Upper lobe of right lung (tissue), 1 donor: Measurements from ENCODE around the gene SOX10. TPM values are rescaled to one million over a fixed set of nuclear protein-coding genes. Genes with fewer than 3 reads are reported as not detected.
"Not testable (repeated sequence)": the region's sequence is repeated elsewhere in the genome, so short reads cannot be mapped to it uniquely, and the experiment has no call there.

ENCODE experiments used
- ATAC-seq: fragments of 200-7000 bp; cut with Tn5 transposase; one replicate; pipeline ENCODE4 v1.9.1; 2020; ENCODE audit warnings: mild to moderate bottlenecking, moderate library complexity
- DNase-seq: peaks from one replicate; pipeline ENCODE4 v3.0.0-alpha.2; 2020
- H3K27ac ChIP-seq: fragments of 200-600 bp; one replicate; pipeline ENCODE4 v1.8.0; 2022
- H3K27me3 ChIP-seq: fragments of 200-600 bp; one replicate; pipeline ENCODE4 v1.8.0; 2022; ENCODE audit warnings: mild to moderate bottlenecking
- H3K36me3 ChIP-seq: fragments of 200-600 bp; one replicate; pipeline ENCODE4 v1.8.0; 2022
- H3K4me1 ChIP-seq: fragments of 200-600 bp; one replicate; pipeline ENCODE4 v1.8.0; 2022
- H3K4me3 ChIP-seq: fragments of 200-600 bp; one replicate; pipeline ENCODE4 v1.8.0; 2022; ENCODE audit warnings: mild to moderate bottlenecking
- H3K9me3 ChIP-seq: fragments of 200-600 bp; one replicate; pipeline ENCODE4 v1.8.0; 2022
- intact Hi-C: fragments of 100-400 bp; cut with DNase I; formaldehyde crosslinking; loops from one replicate; pipeline ENCODE4 v1.11.0; 2022
- total RNA-seq: library from RNA; stranded (reverse); fragmentation: NEBNext Ultra II Directional; extraction: Animal tissue kit (Norgen Biotek cat#: 25700); gene quantifications from one replicate; pipeline ENCODE4 v1.2.1, GENCODE V29; 2021
- TF ChIP-seq, protein P1 (sequence below): fragments of 200-600 bp; IDR thresholded peaks from one replicate; pipeline ENCODE4 v1.8.0; 2022; ENCODE audit warnings: antibody characterized with exemption
- donor health status: DM: no; HTN: yes; CAD: no; lungs with severe emphysema.

The SOX10 gene
- total RNA-seq, 1 donor from 2014 or later, result not detected

- H3K4me1 ChIP-seq, result no peaks in the 10 kb centered on the region
- TF ChIP-seq, protein P1, sequence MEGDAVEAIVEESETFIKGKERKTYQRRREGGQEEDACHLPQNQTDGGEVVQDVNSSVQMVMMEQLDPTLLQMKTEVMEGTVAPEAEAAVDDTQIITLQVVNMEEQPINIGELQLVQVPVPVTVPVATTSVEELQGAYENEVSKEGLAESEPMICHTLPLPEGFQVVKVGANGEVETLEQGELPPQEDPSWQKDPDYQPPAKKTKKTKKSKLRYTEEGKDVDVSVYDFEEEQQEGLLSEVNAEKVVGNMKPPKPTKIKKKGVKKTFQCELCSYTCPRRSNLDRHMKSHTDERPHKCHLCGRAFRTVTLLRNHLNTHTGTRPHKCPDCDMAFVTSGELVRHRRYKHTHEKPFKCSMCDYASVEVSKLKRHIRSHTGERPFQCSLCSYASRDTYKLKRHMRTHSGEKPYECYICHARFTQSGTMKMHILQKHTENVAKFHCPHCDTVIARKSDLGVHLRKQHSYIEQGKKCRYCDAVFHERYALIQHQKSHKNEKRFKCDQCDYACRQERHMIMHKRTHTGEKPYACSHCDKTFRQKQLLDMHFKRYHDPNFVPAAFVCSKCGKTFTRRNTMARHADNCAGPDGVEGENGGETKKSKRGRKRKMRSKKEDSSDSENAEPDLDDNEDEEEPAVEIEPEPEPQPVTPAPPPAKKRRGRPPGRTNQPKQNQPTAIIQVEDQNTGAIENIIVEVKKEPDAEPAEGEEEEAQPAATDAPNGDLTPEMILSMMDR, result no peak
- H3K9me3 ChIP-seq, result no peaks in the 10 kb centered on the region
- no peak overlapping the region for H3K4me3 ChIP-seq
- ATAC-seq (no peak), DNase-seq (no peak)
- H3K27me3 ChIP-seq, result no peaks in the 10 kb centered on the region
- intact Hi-C loops, result no loop called here
- H3K27ac ChIP-seq, result no peak overlapping the region
- H3K36me3 ChIP-seq, result no peaks in the 10 kb centered on the region
Measured at GRCh38 chr22:37981282-37982011, 2.9 kb downstream of the SOX10 start.

GRCh38 chr22:37979782-37980181 lies 4.6 kb downstream of the SOX10 start:
- no peaks in the 10 kb centered on the region for H3K27me3 ChIP-seq

DNA sequence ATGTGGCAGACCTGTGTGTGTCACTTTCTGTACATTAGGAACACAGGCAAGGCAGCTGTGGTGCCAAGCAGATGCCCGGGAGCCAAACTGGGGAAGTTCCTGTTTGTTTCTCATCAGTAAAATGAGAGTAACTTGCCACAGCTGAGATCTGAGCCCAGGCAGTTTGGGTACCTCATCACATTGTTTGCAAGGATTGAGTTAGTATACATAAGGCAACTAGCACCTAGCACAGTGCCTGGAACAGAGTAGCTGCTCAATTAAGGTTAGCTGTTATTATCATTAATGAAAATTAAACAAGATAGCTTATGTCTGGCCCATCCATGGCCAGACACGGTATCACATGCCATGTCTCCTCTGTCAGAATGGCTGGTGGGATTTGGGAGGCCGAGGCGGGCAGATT lies 7.8 kb downstream of the SOX10 start:
- intact Hi-C loops, result no loop called here
- H3K27me3 ChIP-seq, result no peaks in the 10 kb centered on the region
- no peak overlapping the region for H3K27ac ChIP-seq
- ATAC-seq, result no peak
- TF ChIP-seq, protein P1, result no peak
- no peak for DNase-seq
- peaks cover 12% of the 10 kb centered on the region for H3K36me3 ChIP-seq
- no peaks in the 10 kb centered on the region for H3K9me3 ChIP-seq
- no peak overlapping the region for H3K4me3 ChIP-seq
- no peaks in the 10 kb centered on the region for H3K4me1 ChIP-seq

More at GRCh38 chr22:37979782-37980181, 4.6 kb downstream of the SOX10 start:
- H3K27ac ChIP-seq, result no peak overlapping the region
- TF ChIP-seq, protein P1, result no peak
- DNase-seq (no peak), ATAC-seq (no peak)
- intact Hi-C loops, result no loop called here
- H3K4me1 ChIP-seq, result no peaks in the 10 kb centered on the region
- no peak overlapping the region for H3K4me3 ChIP-seq
- H3K36me3 ChIP-seq, result peaks cover 4% of the 10 kb centered on the region
- no peaks in the 10 kb centered on the region for H3K9me3 ChIP-seq

DNA sequence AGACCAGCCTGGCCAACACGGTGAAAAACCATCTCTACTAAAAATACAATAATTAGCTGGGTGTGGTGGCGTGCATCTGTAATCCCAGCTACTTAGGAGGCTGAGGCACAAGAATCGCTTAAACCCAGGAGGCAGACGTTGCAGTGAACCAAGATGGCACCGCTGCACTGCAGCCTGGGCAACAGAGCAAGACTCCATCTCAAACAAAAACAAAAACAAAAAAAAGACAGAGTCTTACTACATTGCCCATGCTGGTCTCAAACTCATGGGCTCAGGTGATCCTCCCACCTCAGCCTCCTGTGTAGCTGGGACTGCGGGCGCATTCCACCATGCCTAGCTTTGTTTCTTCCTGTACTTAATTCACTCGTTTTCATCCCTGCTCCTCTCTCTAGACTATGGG lies 8.3 kb downstream of the SOX10 start:
- DNase-seq, ATAC-seq, H3K9me3 ChIP-seq, H3K27ac ChIP-seq, H3K27me3 ChIP-seq, H3K4me1 ChIP-seq, H3K4me3 ChIP-seq, intact Hi-C loops: not testable (repeated sequence)
- peaks cover 12% of the 10 kb centered on the region for H3K36me3 ChIP-seq

DNA sequence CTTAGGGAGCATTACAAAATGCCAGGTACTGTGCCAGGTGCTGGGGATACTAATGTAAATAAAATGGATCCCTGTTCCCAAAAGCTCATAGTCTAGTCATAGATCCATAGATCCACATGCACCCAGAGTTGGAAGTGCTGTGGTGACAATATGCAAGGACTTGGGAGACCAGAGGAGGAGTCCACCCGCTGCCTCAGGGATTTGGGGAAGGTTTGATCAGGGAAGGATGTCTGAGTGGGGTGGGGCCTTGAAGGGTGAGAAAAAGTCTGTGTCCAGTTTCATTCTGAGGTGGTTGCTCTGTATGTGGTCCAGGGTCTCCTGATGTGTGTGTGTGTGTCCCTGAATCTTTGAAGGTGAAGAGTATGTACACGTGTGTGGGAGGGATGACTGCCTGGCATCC lies 9.2 kb downstream of the SOX10 start:
- Histone ChIP-seq H3K9me3 (no peaks in the 10 kb centered on the region), H3K4me1 (no peaks in the 10 kb centered on the region), H3K27ac (no peak overlapping the region), H3K4me3 (no peak overlapping the region), H3K27me3 (no peaks in the 10 kb centered on the region), H3K36me3 (peaks cover 12% of the 10 kb centered on the region)
- DNase-seq (no peak), ATAC-seq (no peak)
- intact Hi-C loops, result no loop called here
- TF ChIP-seq, protein P1, result no peak

- Histone ChIP-seq H3K4me1 (no peaks in the 10 kb centered on the region), H3K9me3 (no peaks in the 10 kb centered on the region), H3K4me3 (no peak overlapping the region), H3K27me3 (no peaks in the 10 kb centered on the region), H3K36me3 (peaks cover 16% of the 10 kb centered on the region), H3K27ac (no peak overlapping the region)
- ATAC-seq (no peak), DNase-seq (no peak)
- intact Hi-C loops, result no loop called here
- TF ChIP-seq, protein P1, result no peak
Measured at GRCh38 chr22:37973271-37974170, 10.8 kb downstream of the SOX10 start.
